Inflammatory macrophage (primary cell): ENCODE measurements around the gene DEF6.

Experiments
- DNase-seq, 2 donors: peaks; one replicate each; pipeline ENCODE4 v3.0.0-alpha.2; 2020 to 2022
- total RNA-seq, 18 experiments: gene quantifications; one replicate each; lab custom pipeline; 2026; ENCODE audit warnings: mixed read lengths in 6 of 18, inconsistent platforms in 2 of 18; lab: John Stamatoyannopoulos, UW

The DEF6 gene, protein sequence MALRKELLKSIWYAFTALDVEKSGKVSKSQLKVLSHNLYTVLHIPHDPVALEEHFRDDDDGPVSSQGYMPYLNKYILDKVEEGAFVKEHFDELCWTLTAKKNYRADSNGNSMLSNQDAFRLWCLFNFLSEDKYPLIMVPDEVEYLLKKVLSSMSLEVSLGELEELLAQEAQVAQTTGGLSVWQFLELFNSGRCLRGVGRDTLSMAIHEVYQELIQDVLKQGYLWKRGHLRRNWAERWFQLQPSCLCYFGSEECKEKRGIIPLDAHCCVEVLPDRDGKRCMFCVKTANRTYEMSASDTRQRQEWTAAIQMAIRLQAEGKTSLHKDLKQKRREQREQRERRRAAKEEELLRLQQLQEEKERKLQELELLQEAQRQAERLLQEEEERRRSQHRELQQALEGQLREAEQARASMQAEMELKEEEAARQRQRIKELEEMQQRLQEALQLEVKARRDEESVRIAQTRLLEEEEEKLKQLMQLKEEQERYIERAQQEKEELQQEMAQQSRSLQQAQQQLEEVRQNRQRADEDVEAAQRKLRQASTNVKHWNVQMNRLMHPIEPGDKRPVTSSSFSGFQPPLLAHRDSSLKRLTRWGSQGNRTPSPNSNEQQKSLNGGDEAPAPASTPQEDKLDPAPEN
- 2.5 to 44.9 (median 22.9) reads per million in 18 experiments for total RNA-seq

DNA sequence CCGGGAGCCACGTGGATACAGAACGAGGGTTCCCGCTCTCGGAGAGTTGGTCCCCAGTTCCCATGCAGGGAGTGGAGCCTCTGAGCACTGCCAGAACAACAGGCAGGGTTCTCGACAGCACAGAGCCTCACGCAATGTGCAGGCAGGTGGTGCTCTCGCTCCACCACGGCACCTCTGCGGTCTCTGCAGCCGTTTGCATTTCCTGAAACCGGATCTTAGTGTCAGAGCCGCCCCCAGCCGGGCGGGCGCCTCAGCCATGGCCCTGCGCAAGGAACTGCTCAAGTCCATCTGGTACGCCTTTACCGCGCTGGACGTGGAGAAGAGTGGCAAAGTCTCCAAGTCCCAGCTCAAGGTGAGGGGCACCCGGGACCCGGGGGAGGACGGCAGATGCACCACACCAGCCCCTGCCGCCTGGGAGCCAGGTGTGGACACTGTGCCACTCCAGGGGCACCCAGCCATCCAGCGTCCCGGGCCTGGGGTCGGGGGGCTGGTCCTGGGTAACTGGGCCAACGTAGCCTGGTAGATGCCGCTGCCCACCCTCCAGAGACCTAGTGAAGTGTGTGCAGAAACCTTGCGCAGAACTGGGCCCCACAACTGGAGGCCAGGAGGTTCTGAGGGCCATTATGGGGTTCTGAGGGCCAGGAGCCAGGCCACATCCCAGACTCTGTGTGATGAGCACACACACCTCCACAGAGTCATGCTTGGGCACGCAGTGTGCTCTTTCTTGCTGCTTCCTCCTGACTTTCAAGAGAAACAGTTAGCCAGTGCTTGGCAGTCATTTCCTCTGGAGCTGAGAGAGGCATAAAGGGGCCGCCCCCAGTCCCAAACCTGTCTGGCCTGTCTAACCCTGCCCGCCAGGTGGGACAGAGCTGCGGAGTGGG lies at the start of gene DEF6:
TSS of gene DEF6 (plus strand) at position 218 of the 881 bp plus-strand sequence. CDS start at position 257, 39 bp downstream.
- peak; percentile 82 to 90 for DNase-seq

DNA sequence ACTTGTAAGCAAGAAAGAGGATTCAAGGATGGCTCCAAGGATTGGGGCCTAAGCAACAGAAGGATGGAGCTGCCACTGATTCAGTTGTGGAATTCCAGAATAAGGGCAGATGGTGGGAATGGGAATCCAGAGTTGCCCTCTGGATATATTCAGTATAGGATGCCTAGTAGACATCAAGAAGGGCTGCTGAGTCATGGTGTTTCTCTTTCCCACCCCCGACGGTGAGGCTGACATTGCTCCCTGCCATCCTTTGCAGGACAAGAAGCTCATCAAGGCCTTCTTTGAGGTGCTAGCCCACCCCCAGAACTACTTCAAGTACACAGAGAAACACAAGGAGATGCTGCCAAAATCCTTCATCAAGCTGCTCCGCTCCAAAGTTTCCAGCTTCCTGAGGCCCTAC lies 49.3 kb upstream of the DEF6 start:
- DNase-seq, result no peak

DNA sequence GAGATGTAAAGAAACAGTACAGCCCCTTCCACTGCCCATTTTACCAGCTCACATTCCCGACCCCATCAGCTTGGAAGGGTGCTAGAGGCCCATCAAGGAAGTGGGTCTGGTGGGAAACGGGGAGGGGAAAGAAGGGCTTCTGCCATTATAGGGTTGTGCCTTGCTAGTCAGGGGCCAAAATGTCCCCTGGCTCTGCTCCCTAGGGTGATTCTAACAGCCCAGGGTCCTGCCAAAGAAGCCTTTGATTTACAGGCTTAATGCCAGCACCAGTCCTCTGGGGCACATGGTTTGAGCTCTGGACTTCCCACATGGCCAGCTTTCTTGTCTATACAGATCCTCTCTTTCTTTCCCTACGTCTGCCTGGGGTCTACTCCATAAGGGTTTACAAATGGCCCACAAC lies 48.7 kb upstream of the DEF6 start:
- DNase-seq, result no peak

DNA sequence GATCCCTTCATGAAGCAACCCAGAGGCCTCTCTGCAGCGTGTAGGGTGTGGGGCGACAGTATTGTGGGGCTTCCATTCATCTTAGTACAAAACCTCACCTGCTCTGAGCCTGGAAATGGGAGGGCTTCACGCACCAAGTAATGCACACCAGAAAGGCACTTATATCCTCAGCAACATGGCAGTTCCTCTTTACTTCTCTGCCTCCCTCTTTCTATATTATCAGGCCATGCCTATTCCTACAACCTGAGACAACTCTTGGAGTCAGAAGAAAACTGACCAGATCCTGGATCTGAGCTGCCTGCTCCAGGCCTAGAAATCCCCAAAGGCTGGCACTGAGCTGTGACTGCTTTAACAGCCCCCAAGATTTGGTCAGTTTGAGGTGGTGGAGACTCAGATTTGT lies 45.7 kb upstream of the DEF6 start:
- DNase-seq, result no peak

DNA sequence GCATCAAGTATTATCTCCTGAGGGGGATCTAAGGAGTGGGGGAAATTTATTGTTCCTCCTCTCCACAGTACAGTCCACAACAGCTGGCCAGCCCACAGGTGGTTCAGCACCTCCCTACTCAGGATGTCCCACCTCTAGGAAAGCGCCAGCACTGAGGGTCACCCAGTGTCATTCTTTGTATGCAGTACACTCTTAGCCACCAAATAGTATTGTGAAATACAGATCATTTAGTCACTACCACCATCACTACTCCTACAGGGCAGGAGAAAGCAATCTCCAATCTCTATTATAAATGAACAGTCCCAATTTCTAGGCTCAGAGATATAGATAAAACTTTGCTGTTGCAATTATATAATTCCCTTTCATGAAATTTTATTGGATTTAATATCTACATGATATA lies 44.4 kb upstream of the DEF6 start:
- no peak for DNase-seq

DNA sequence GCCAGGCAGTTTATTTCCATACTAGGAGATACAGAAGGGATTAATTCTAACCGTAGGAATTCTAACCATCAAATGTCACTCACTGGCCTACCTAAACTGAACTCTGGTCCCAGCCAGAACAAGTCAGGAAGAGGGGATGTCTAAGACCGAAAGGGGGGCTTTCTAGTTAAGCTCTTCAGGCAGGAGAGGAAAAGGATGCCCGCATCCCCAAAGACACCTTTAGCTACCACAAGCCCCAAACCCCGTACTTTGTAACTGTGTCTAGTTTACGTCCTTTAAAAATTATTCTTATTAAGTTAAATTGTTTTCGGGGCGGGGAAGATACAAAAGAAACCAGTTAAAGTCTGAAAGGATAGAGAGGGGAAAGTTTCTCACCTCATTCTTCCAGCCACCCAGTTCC lies 39.3 kb upstream of the DEF6 start:
- DNase-seq, result no peak

DNA sequence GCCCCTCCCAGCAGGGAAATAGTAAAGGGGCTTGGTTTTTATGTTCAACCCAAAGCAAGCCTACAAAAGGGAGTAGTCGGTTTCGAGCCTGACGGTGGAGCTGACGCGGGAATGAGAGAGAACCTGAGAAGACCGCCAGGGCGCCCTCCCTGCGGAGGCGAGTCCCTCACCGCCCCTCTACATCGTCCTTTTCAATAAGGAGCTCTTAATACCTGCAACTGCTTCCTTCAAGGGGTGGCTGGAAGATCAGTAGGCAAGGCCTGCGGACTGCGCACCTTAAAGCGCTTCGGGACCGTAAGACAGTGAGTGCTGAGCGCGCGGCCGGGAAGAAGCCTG lies 38.8 kb upstream of the DEF6 start:
- DNase-seq, result no peak

DNA sequence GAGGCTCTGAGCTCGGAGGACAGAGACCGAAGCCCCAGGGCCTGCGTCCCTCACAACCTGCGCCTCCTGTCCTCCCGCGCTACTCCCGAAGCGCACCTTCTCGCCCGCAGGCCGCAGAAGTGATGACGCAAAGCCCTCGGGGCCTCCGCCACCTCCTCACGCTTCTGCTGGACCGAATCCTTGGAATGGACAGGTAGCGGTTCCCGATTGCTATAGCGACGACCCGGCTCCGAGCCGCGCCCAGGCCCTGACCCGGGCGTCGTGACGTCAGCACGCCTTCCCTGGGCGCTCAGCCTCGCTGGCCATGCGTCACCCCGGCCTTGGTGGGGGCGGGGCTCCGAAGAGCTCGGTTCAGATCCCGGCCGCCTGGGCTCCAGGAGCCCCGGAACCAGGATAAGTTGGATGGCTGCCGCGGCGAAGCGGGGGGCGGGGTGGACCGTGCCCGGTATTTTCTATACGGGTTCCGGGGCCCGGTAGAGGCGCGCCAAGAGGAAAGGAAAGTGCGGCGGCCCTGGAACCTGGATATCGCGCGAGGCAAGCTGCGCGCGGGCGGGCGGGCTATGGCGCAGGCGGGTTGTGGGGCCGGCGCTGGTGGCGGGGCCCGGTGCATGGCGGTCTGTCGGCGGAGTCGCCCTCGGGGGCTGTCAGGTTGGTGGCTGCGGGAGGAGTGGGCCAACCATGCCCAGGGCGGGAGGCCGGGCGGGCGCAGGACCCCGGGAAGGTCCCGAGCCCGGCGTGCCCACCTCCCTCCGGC lies 38.2 kb upstream of the DEF6 start, which contains the start of gene ZNF76:
TSS of gene ZNF76 (plus strand) at position 542 of the 754 bp plus-strand sequence. CDS start 21,417 bp downstream, outside the sequence.
- DNase-seq, result peak; percentile 97 to 98

DNA sequence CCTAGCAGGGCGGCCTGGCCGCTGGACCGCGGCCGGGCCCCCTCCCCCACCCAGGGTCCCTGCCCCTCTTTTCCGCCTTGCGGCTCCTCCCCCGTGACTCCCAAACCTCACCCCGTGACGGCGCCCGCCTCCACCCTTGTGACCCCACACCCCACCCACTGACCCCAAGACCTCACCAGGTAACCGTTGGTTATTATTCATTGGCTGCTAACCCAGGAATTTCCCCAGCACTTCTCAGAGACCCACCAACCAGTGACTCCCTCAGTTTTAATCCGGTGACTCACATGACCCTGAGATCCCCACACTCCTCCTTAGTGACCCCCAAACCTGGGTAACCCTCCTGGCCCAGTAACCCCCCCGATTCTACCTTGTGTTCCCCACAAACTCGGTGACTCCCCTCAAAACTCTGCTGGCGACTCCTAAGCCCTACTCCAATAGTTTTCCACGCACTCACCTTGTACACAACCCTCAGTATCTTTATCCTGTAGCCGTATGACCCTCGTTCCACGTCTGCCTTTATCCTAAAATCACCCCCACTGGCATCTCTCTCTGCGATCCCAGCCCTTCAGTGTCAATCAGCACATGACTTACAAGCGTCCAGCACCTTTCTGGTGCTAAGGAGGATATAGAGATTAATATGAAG lies 37.5 kb upstream of the DEF6 start:
- peak; percentile 52 to 64 for DNase-seq

DNA sequence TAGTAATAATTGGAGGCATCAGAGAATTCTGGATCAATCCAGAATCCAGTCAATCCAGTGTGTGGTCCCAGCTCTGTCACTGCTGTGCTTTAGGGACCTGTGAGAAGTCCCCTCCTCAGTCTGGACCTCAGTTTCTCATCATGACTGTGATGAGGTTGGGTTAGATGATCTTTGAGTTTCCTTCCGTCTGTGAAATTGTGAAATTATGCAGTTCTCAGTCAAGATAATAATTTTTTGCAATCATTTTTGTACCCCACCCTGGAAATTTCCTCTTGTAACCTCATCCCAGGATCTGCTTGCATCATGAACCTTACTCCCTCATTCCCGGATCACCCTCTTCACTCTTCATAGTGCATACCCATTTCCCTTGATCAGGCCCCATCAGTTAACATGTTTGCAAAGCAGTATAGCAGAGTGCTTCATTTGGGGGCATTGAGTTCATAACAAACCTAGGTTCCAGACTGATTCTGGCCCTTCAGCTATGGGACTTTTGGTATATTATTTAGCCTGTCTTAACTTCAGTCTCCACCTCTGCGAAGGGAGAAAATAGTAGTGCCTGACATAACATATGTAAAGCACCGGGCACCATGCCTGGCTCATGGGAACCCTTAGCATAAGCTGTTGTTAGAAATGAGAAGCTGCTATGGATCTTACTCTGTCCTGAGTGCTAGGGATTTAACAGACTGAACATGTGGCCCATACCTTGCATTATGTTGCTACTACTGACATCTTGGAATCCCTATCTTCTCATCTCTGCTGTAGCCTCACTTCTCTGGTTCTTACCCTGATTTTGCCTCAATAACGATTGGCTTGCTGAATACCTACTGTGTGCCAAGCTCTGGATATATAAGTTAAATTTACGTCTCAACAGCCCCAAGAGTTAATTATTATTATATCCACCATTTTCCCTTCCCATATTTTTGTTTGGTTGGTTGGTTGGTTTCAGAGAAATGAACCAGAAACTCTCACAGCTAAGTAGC lies 36.7 kb upstream of the DEF6 start:
- peak in 1 of 2 donors; percentile 20 for DNase-seq

DNA sequence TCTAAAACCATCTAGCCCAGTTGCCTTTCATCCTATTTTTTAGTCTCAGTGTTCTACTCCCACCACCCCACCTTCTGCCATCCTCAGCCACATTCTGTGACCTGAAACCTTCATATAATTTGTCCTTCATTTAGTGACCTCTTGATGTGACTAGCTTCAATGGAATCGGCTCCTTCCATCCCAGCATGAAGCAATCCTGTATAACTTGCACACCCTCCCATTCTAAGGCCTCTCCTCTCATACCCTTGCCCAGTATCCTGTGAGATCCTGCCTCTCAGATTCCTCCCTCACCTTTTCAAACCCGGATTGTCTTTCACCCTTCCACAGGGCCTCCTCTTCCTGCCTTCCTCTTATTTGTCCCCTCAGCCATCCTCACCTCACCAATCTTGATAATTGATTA lies 35.0 kb upstream of the DEF6 start:
- no peak for DNase-seq

DNA sequence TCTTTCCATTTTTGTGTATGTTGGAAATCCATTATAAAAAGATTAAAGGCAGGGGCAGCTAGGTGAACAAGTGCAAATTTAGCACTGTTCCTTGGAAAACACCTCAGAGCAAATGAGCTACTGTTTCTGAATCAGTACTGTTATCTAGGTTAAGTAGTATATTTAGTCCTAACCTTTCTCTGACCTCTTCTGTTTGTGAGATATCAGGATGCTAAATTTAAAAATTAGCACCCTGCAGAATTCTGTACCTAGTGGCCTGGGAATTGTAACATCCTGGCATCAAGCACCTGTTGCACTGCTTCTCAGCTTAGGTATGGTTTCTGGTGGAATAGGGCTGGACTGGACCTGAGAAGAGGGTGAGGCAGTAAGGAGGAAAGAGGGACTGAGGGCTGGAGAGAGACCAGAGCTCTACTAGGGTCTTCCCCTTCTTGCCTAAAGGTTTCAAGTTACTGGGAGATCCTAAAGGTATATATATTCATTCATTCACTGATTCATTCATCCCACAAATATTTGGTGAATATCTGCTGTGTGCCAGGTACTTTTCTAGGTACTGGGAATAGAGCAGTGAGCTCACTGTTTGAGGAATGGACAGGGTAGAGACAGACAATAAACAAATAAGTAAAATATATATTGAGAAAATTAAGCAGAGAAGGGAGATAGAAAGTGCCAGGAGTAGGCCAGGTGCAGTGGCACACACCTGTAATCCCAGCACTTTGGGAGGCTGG lies 32.9 kb upstream of the DEF6 start:
- no peak for DNase-seq

DNA sequence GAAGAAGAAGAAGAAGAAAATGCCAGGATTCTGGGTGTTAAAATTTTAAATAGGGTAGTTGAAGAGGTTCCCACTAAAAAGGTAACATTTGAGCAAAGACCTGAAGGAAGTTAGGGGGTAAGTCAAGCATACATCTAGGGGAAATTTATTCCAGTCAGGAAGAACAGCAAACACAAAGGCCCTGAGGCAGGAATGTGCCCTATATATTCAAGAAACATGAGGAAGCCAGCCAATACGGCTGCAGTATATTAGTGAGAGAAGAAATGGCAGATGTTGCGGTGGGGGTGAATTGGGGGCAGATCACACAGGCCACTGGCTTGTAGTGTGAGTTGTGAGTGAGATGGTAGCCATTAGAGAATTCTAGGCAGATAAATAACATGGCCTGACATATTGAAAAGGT lies 32.1 kb upstream of the DEF6 start:
- DNase-seq, result no peak

DNA sequence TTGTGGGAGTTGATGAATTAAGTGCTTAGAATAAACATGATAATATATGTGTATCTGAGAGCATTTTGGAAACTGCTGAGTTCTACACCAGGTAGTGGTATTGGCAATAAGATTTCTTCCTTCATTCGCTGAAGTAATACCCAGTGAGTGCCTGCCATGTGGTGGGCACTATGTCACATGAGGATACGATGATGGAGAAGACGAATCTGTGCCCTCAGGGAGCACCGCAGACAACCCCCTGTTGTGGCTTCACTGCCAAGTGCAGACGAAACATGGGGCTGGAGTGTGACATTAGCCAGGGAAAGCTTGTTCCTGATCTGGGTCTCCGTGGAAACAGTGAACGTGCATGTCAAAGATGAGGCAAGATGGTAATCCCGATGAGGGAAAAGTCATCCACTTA lies 30.2 kb upstream of the DEF6 start:
- DNase-seq, result no peak

DNA sequence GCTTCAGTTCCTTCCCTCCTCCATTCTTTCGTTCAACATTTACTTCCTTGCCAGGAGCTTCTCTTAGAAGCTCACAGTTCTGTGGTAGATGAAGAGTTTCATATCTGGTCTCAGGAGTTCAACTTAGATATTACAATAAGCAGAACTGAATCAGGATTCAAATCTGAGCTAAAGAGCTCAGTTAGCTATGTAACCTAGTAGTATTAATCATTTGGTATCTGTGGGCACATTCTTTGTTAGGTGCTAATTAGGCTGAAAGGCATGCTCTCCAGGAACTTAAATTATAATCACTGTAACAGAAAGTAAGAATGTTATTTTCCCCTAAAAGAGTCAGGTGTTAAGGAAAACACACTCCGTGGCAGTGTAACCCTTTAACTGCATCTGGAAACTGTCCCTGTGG lies 29.7 kb upstream of the DEF6 start:
- no peak for DNase-seq

DNA sequence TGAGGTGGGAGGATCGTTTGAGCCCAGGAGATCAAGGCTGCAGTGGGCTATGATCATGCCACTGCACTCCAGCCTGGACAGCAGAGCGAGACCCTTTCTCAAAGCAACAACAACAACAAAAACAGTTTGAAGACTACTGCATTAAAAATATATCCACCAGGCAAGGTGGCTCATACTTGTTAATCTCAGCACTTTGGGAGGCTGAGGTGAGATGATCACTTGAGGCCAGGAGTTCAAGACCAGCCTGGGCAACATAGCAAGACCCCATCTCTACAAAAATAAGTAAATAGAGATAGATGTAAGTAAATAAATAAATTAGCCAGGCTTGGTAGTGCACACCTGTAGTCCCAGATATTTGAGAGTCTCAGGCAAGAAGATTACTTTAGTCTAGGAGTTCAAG lies 25.6 kb upstream of the DEF6 start:
- no peak for DNase-seq

DNA sequence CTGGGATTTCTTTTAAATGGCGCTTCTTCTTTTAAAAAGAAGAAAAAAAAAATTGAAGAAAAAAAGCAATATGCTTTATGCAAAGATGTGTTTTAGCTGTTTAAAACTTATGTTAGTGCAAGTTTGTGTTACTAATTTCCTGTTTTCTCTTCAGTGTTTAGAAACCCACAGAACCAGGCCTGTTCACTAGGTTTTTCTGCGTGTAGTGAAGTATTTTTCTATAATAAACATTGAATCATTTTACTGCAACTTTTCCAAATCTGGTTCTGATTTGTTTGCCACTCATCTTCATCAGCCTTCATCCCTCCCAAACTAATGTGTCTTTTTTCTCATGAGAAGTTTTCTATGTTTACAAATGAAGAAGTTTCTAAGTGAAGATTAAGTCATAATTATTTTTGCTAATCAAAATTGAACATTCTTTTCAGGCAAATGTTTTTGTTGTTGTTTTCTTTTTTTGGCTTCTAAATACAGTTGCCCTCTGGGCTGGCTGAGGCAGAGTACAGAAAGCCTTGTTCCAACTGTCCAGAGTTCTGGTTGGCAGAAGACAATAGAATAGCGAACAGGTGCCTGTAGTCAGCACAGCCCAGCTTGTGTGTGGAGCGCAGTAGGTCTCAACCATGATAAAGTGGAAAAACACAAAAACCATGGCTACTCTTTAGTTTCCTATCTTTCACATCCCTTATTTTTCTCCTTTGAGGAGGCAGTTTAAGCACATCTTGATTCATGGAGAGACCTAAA lies 23.6 kb upstream of the DEF6 start:
- DNase-seq, result peak in 1 of 2 donors; percentile 6

DNA sequence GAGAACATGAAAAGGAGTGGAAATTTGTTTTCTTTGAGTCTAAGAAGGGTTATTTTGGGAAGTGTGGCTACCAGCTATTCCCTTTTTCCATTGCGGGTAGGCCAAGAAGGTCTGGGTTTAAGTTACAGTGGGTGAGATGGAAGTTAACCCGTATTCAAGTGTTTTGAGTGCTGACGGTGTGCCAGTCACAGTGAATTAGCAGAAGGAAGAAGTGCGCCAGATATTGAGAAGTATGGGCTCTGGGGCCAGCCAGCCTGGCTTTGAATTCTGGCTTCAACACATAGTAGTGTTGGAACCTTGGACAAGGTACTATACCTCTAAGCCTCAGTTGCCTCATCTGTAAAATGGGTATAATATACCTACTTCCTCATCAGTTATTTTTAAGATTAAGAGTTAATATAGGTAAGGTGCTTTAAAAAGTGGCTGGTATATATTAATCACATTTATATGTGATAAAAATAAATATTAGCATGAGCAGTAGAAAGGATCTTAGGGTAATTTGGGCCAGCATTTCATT lies 21.8 kb upstream of the DEF6 start:
- peak in 1 of 2 donors; percentile 10 for DNase-seq

DNA sequence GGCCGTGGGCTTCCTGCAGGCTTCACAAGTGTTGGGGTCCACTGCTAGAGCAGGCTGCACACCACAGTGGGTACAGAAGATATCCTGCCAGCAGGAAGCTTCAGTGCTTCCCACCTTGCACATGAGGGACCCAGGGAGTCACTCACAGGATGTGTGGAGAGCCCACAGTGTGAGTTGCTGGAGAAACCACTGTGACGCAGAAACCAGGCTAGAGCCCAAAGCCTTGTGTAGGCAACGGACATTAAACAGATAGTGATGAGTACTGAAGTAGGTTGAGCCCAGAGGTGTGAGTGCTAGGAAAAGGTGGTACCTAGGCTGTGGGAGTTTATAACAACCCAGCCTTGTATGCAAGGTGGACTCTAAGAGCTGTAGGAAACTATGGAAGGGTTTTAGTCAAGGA lies 18.9 kb upstream of the DEF6 start:
- no peak for DNase-seq
